IMR-90 (cell line): ENCODE results near the gene GSTM3. TPM values are rescaled to one million over a fixed set of nuclear protein-coding genes. Genes with fewer than 3 reads are reported as not detected.

Experiments
- ATAC-seq: fragments of 200-7000 bp; cut with Tn5 transposase; 2 replicates; pipeline ENCODE4 v1.9.1; 2020; ENCODE audit warnings: low read depth, mild to moderate bottlenecking, moderate library complexity
- BruUV-seq: library from RNA; stranded (reverse); fragments of 400-500 nt; replicated peaks from 2 replicates; lab custom pipeline; 2021; lab: Mats Ljungman, UMichigan
- CTCF ChIA-PET: fragments of 300-600 bp; formaldehyde crosslinking; extraction: SDS; loops from one replicate; lab custom pipeline; 2021; ENCODE audit warnings: antibody characterized with exemption; lab: Yijun Ruan, JAX
- POLR2A ChIA-PET: fragments of 300-600 bp; sonication (Branson Sonifier 250); formaldehyde crosslinking; loops from one replicate; lab custom pipeline; 2022; ENCODE audit warnings: antibody characterized with exemption; ENCODE audit not compliant: unreplicated experiment; lab: Charles Lee
- DNase-seq: peaks from one replicate; pipeline ENCODE4 v3.0.0; 2013
- H2AFZ ChIP-seq: replicated peaks from 2 replicates; pipeline ENCODE3; 2013; ENCODE audit warnings: low read length, mild to moderate bottlenecking; ENCODE audit not compliant: poor library complexity
- H2AK5ac ChIP-seq: 2 replicates; pipeline ENCODE4 v1.6.1; 2013; ENCODE audit warnings: low read depth, low read length, inconsistent platforms
- H2AK9ac ChIP-seq: replicated peaks from 2 replicates; pipeline ENCODE3; 2013; ENCODE audit warnings: mild to moderate bottlenecking, low read depth, low read length, moderate library complexity; ENCODE audit not compliant: poor library complexity
- H2BK120ac ChIP-seq: 2 replicates; pipeline ENCODE4 v1.6.1; 2013; ENCODE audit warnings: low read depth, low read length, inconsistent platforms
- H2BK15ac ChIP-seq: 3 replicates; pipeline ENCODE4 v1.6.1; 2013; ENCODE audit warnings: low read depth, low read length, inconsistent platforms
- H2BK20ac ChIP-seq: 2 replicates; pipeline ENCODE4 v1.6.1; 2013; ENCODE audit warnings: low read depth, mild to moderate bottlenecking, inconsistent platforms, low read length, moderate library complexity
- H2BK5ac ChIP-seq: 2 replicates; pipeline ENCODE4 v1.6.1; 2013; ENCODE audit warnings: mild to moderate bottlenecking, low read depth, low read length, inconsistent platforms; ENCODE audit not compliant: poor library complexity, severe bottlenecking
- H3K14ac ChIP-seq: replicated peaks from 2 replicates; pipeline ENCODE4 v1.6.1; 2013; ENCODE audit warnings: low read depth, low read length, inconsistent platforms
- H3K18ac ChIP-seq: 2 replicates; pipeline ENCODE4 v1.6.1; 2013; ENCODE audit warnings: low read depth, low read length, control low read depth
- H3K23ac ChIP-seq: 2 replicates; pipeline ENCODE4 v1.6.1; 2013; ENCODE audit warnings: low read depth, low read length, inconsistent platforms
- H3K27ac ChIP-seq: 2 replicates; pipeline ENCODE4 v1.5.1; 2013; ENCODE audit warnings: mild to moderate bottlenecking, control low read depth, low read length; ENCODE audit not compliant: insufficient read depth
- H3K27me3 ChIP-seq: 2 replicates; pipeline ENCODE4 v1.6.1; 2013; ENCODE audit warnings: low read length; ENCODE audit not compliant: control insufficient read depth, insufficient read depth
- H3K36me3 ChIP-seq: 2 replicates; pipeline ENCODE4 v1.6.1; 2013; ENCODE audit warnings: low read length, mixed read lengths; ENCODE audit not compliant: control insufficient read depth, insufficient read depth
- H3K4ac ChIP-seq: 2 replicates; pipeline ENCODE4 v1.6.1; 2013; ENCODE audit warnings: low read depth, low read length, inconsistent platforms
- H3K4me1 ChIP-seq: 2 replicates; pipeline ENCODE4 v1.6.1; 2013; ENCODE audit warnings: low read length, mixed read lengths; ENCODE audit not compliant: control insufficient read depth, insufficient read depth
- H3K4me2 ChIP-seq: 2 replicates; pipeline ENCODE4 v1.6.1; 2013; ENCODE audit warnings: low read depth, mild to moderate bottlenecking, control low read depth, low read length, moderate library complexity
- H3K4me3 ChIP-seq: 2 replicates; pipeline ENCODE4 v1.5.1; 2013; ENCODE audit warnings: low read depth, mild to moderate bottlenecking, control low read depth, low read length, moderate library complexity; ENCODE audit not compliant: insufficient read depth
- H3K56ac ChIP-seq: 2 replicates; pipeline ENCODE4 v1.6.1; 2013; ENCODE audit warnings: low read length, inconsistent platforms; ENCODE audit not compliant: insufficient read depth; ENCODE audit errors: extremely low read depth
- H3K79me1 ChIP-seq, 2 experiments: 2 replicates each; pipeline ENCODE4 v1.6.1; 2013; ENCODE audit warnings: low read length in 2 of 2, inconsistent platforms in 1 of 2, low read depth in 1 of 2
- H3K9ac ChIP-seq: 2 replicates; pipeline ENCODE4 v1.6.1; 2013; ENCODE audit warnings: low read depth, low read length, control low read depth
- H3K9me1 ChIP-seq: 2 replicates; pipeline ENCODE4 v1.6.1; 2013; ENCODE audit warnings: low read length, inconsistent platforms; ENCODE audit not compliant: insufficient read depth
- H3K9me3 ChIP-seq: 2 replicates; pipeline ENCODE4 v1.6.1; 2013; ENCODE audit warnings: low read length; ENCODE audit not compliant: control insufficient read depth, insufficient read depth
- H4K20me1 ChIP-seq: 2 replicates; pipeline ENCODE4 v1.6.1; 2013; ENCODE audit warnings: low read length, inconsistent platforms; ENCODE audit not compliant: insufficient read depth
- H4K5ac ChIP-seq: 2 replicates; pipeline ENCODE4 v1.6.1; 2013; ENCODE audit warnings: mild to moderate bottlenecking, low read depth, low read length, control low read depth
- H4K8ac ChIP-seq, 2 experiments: 2 replicates each; pipeline ENCODE4 v1.6.1; 2013; ENCODE audit warnings: low read depth in 2 of 2, low read length in 2 of 2, control low read depth in 1 of 2, inconsistent platforms in 1 of 2
- H4K91ac ChIP-seq: 2 replicates; pipeline ENCODE4 v1.6.1; 2013; ENCODE audit warnings: low read depth, low read length, inconsistent platforms; ENCODE audit not compliant: insufficient read depth
- BHLHE40 ChIP-seq: fragments of 150-350 bp; IDR thresholded peaks from 2 replicates; pipeline ENCODE4 v1.6.1; 2016; ENCODE audit warnings: mild to moderate bottlenecking, low read depth, low read length
- CEBPB ChIP-seq: IDR thresholded peaks from 2 replicates; pipeline ENCODE4 v1.6.1; 2012; ENCODE audit warnings: low read depth, low read length, improper control_type of control experiment
- CHD1 ChIP-seq: IDR thresholded peaks from 2 replicates; pipeline ENCODE4 v1.6.1; 2012; ENCODE audit warnings: low read depth, low read length, improper control_type of control experiment
- CTCF ChIP-seq: conservative IDR thresholded peaks from 2 replicates; pipeline ENCODE4 v1.5.1; 2012; ENCODE audit warnings: mild to moderate bottlenecking, low read depth, low read length, improper control_type of control experiment
- FOS ChIP-seq: fragments of 150-350 bp; IDR thresholded peaks from 2 replicates; pipeline ENCODE4 v1.6.1; 2016; ENCODE audit warnings: low read depth, low read length
- MAFK ChIP-seq: IDR thresholded peaks from 2 replicates; pipeline ENCODE4 v1.6.1; 2012; ENCODE audit warnings: low read depth, low read length, improper control_type of control experiment
- MAZ ChIP-seq: IDR thresholded peaks from 2 replicates; pipeline ENCODE4 v1.6.1; 2012; ENCODE audit warnings: low read depth, mild to moderate bottlenecking, low read length, improper control_type of control experiment, moderate library complexity, borderline replicate concordance
- MXI1 ChIP-seq: IDR thresholded peaks from 2 replicates; pipeline ENCODE4 v1.6.1; 2012; ENCODE audit warnings: low read depth, mild to moderate bottlenecking, low read length, moderate library complexity, borderline replicate concordance
- NFE2L2 ChIP-seq: fragments of 150-350 bp; IDR thresholded peaks from 2 replicates; pipeline ENCODE4 v1.6.1; 2016; ENCODE audit warnings: low read depth, mild to moderate bottlenecking, low read length
- POLR2A ChIP-seq: IDR thresholded peaks from 2 replicates; pipeline ENCODE4 v1.6.1; 2012; ENCODE audit warnings: mild to moderate bottlenecking, low read depth, low read length
- RAD21 ChIP-seq: IDR thresholded peaks from 2 replicates; pipeline ENCODE4 v1.6.1; 2012; ENCODE audit warnings: low read length, improper control_type of control experiment
- RCOR1 ChIP-seq: IDR thresholded peaks from 2 replicates; pipeline ENCODE4 v1.6.1; 2012; ENCODE audit warnings: mild to moderate bottlenecking, low read length, improper control_type of control experiment; ENCODE audit not compliant: insufficient replicate concordance
- RFX5 ChIP-seq: IDR thresholded peaks from 2 replicates; pipeline ENCODE4 v1.8.0; 2012; ENCODE audit warnings: low read depth, mild to moderate bottlenecking, low read length, moderate library complexity
- SMC3 ChIP-seq: fragments of 150-350 bp; IDR thresholded peaks from 2 replicates; pipeline ENCODE4 v1.6.1; 2016; ENCODE audit warnings: low read depth, mild to moderate bottlenecking, antibody characterized with exemption, low read length, moderate library complexity
- USF2 ChIP-seq: fragments of 150-350 bp; IDR thresholded peaks from 2 replicates; pipeline ENCODE4 v1.6.1; 2017; ENCODE audit warnings: mild to moderate bottlenecking, antibody characterized with exemption, low read length, low read depth
- WGBS, 2 experiments: methylation state at CpG; one replicate each; pipeline versions ENCODE4 v1.1.5 to v1.1.7; 2013; ENCODE audit warnings: missing lambda C conversion rate in 2 of 2; ENCODE audit not compliant: insufficient read length in 1 of 2; ENCODE audit errors: extremely low coverage in 2 of 2; 5-methylcytosine and 5-hydroxymethylcytosine counted together
- dilution Hi-C: fragments of 300-500 bp; cut with HindIII; formaldehyde crosslinking; loops from one replicate; pipeline ENCODE4 v1.14.3; 2018; ENCODE audit warnings: low sequenced_read_pairs; ENCODE audit not compliant: unreplicated experiment
- in situ Hi-C: fragments of 300-500 bp; cut with MboI; formaldehyde crosslinking; loops from 3 replicates; pipeline ENCODE4 v1.14.3; 2019; ENCODE audit warnings: low sequenced_read_pairs, inconsistent platforms, mixed read lengths
- intact Hi-C: fragments of 100-400 bp; cut with micrococcal nuclease; formaldehyde crosslinking; loops from 2 replicates; pipeline ENCODE4 v1.10.0; 2022
- polyA plus RNA-seq, 3 experiments: library from polyadenylated mRNA; depleted of rRNA; stranded (reverse); fragments of >200 nt; gene quantifications; 2 replicates each; pipeline ENCODE4 v1.2.3, GENCODE V29; 2012; ENCODE audit warnings: low replicate concordance in 1 of 3
- total RNA-seq: library from RNA; depleted of rRNA; stranded (reverse); fragments of >200 nt; gene quantifications from 2 replicates; pipeline ENCODE4 v1.2.3, GENCODE V29; 2012
- TF ChIP-seq, protein P1 (sequence below): fragments of 150-350 bp; IDR thresholded peaks from 2 replicates; pipeline ENCODE4 v1.6.1; 2016; ENCODE audit warnings: low read depth, mild to moderate bottlenecking, low read length, moderate library complexity, borderline replicate concordance

Gene GSTM3
- total and polyA plus RNA-seq, 2 of the 4 experiments (the other 2 are of a cell fraction), result 102 to 131 TPM

DNA sequence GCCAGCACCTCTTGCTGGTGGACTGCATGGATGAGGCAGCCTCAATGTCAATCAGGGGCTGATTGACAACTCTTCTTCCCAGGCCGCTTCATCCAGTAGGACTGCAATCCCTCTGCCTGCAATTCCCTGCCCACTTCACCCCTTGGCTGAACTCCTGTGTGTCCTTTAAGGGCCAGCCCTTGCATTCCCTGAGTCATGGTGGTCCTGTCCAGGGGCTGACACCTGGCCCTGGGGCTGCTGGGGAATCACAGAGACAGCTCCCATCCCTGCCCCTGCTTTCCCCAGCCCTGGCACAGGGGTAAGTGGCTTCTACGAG lies 27.5 kb upstream of the GSTM3 start:
- DNase-seq (no peak), ATAC-seq (no peak)
- no peak overlapping the region for H3K4me2 ChIP-seq
- dilution Hi-C loops (no loop called here), in situ Hi-C loops (no loop called here), intact Hi-C loops (no loop called here)
- H3K18ac ChIP-seq, result no peak overlapping the region
- no peaks in the 10 kb centered on the region for H3K36me3 ChIP-seq
- peaks cover 26% of the 10 kb centered on the region for H3K9me1 ChIP-seq
- no peak overlapping the region for H3K56ac ChIP-seq
- no peak overlapping the region for H4K8ac ChIP-seq
- no CpG with 5 or more reads among the region's 2 CpGs for WGBS, 2 experiments
- ChIA-PET CTCF (interaction anchor here (1.6 kb wide), 1 partner anchor 128 kb away, joined by 6 read pairs; no protein-coding TSS in a partner anchor), POLR2A (no interaction called here)
- no peak overlapping the region for H4K5ac ChIP-seq
- H3K9me3 ChIP-seq, result no peaks in the 10 kb centered on the region
- TF ChIP-seq CTCF, result no peak
- TF ChIP-seq FOS, result no peak
- TF ChIP-seq, protein P1, sequence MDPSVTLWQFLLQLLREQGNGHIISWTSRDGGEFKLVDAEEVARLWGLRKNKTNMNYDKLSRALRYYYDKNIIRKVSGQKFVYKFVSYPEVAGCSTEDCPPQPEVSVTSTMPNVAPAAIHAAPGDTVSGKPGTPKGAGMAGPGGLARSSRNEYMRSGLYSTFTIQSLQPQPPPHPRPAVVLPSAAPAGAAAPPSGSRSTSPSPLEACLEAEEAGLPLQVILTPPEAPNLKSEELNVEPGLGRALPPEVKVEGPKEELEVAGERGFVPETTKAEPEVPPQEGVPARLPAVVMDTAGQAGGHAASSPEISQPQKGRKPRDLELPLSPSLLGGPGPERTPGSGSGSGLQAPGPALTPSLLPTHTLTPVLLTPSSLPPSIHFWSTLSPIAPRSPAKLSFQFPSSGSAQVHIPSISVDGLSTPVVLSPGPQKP, result no peak
- no peak for TF ChIP-seq POLR2A
- TF ChIP-seq MXI1, result no peak
- TF ChIP-seq RAD21, result no peak
- TF ChIP-seq SMC3, result no peak
- no peak for TF ChIP-seq CEBPB
- no peak for TF ChIP-seq MAZ
- no peak for TF ChIP-seq USF2
- TF ChIP-seq RFX5, result no peak
- TF ChIP-seq NFE2L2, result no peak
- TF ChIP-seq MAFK, result no peak
- TF ChIP-seq RCOR1, result no peak
- TF ChIP-seq BHLHE40, result no peak
- no peak for TF ChIP-seq CHD1
- H2AK5ac ChIP-seq, result peak overlapping the region; percentile 46
- H3K4me1 ChIP-seq, result peaks cover 20% of the 10 kb centered on the region
- H2AK9ac ChIP-seq, result no peak overlapping the region
- no peak overlapping the region for H3K9ac ChIP-seq
- H4K20me1 ChIP-seq, result no peaks in the 10 kb centered on the region
- no peak overlapping the region for H2BK5ac ChIP-seq
- H2BK15ac ChIP-seq, result no peak overlapping the region
- no peaks in the 10 kb centered on the region for H3K79me1 ChIP-seq
- H2BK120ac ChIP-seq, result no peak overlapping the region
- no peak overlapping the region for H3K4me3 ChIP-seq
- no peaks in the 10 kb centered on the region for H3K27me3 ChIP-seq
- no peak overlapping the region for H3K27ac ChIP-seq
- H3K14ac ChIP-seq, result no peak overlapping the region
- H4K91ac ChIP-seq, result no peak overlapping the region
- H3K4ac ChIP-seq, result no peak overlapping the region
- no peak overlapping the region for H2AFZ ChIP-seq
- no TSS peak for BruUV-seq
- H3K23ac ChIP-seq, result no peak overlapping the region
- H2BK20ac ChIP-seq, result no peak overlapping the region
